ENCODE results near the gene ZNF605. TPM values are rescaled to one million over a fixed set of nuclear protein-coding genes. Genes with fewer than 3 reads are reported as not detected.
A peak's percentile ranks its signal among the peaks of the same experiment; 100 is the strongest.

The ZNF605 gene
- total and polyA plus RNA-seq, 10 of the 15 experiments (the other 5 are each of a cell fraction or from before 2014, with no cell fraction given) = 0.95 to 4.8 (median 2.5) TPM

- TF ChIP-seq HSF1 (IDR thresholded peaks at IDR 0.05; ENCODE audit: low read depth, low read length) = no peak
- no peak; the same call in 1 of the 2 replicates for TF ChIP-seq TBL1XR1 (IDR thresholded peaks at IDR 0.05; ENCODE audit: low read depth, low read length)
- TF ChIP-seq NFYB (IDR thresholded peaks at IDR 0.05; ENCODE audit: insufficient read depth, low read depth, low read length) = peak; percentile 82
- peak; percentile 49; the same call in 1 of the 2 replicates for TF ChIP-seq LARP7 (IDR thresholded peaks at IDR 0.05)
- TF ChIP-seq, protein P1, sequence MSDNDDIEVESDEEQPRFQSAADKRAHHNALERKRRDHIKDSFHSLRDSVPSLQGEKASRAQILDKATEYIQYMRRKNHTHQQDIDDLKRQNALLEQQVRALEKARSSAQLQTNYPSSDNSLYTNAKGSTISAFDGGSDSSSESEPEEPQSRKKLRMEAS (IDR thresholded peaks at IDR 0.05; ENCODE audit: low read depth, low read length) = peak; percentile 74
- TF ChIP-seq SMAD5 (IDR thresholded peaks at IDR 0.05; ENCODE audit: low read depth) = peak; percentile 70; the same call in 1 of the 2 replicates
- no peak for TF ChIP-seq ATF2 (IDR thresholded peaks at IDR 0.05; ENCODE audit: low read length)
- peak; percentile 83 for TF ChIP-seq GATAD2B (conservative IDR thresholded peaks at IDR 0.05; ENCODE audit: low read depth)
- peak; percentile 58 for TF ChIP-seq MEF2B (IDR thresholded peaks at IDR 0.05; ENCODE audit: partially characterized antibody, poor library complexity, severe bottlenecking)
- no peak for TF ChIP-seq FOXM1 (IDR thresholded peaks at IDR 0.05; ENCODE audit: low read depth, low read length)
- TF ChIP-seq RBBP5 (conservative IDR thresholded peaks at IDR 0.05) = no peak
- no peak for TF ChIP-seq RCOR1 (conservative IDR thresholded peaks at IDR 0.05; ENCODE audit: low read depth, low read length)
- peak; percentile 86 for TF ChIP-seq POLR2A (IDR thresholded peaks at IDR 0.05; ENCODE audit: low read depth, low read length)
- peak; percentile 51 to 65; a peak in 2 of 4 replicates for TF ChIP-seq IKZF2 (IDR thresholded peaks at IDR 0.05)
- TF ChIP-seq, protein P2, sequence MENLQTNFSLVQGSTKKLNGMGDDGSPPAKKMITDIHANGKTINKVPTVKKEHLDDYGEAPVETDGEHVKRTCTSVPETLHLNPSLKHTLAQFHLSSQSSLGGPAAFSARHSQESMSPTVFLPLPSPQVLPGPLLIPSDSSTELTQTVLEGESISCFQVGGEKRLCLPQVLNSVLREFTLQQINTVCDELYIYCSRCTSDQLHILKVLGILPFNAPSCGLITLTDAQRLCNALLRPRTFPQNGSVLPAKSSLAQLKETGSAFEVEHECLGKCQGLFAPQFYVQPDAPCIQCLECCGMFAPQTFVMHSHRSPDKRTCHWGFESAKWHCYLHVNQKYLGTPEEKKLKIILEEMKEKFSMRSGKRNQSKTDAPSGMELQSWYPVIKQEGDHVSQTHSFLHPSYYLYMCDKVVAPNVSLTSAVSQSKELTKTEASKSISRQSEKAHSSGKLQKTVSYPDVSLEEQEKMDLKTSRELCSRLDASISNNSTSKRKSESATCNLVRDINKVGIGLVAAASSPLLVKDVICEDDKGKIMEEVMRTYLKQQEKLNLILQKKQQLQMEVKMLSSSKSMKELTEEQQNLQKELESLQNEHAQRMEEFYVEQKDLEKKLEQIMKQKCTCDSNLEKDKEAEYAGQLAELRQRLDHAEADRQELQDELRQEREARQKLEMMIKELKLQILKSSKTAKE (IDR thresholded peaks at IDR 0.05; ENCODE audit: low read depth, poor library complexity, severe bottlenecking) = no peak
- TF ChIP-seq HDGF (IDR thresholded peaks at IDR 0.05) = peak; percentile 57; the same call in 1 of the 2 replicates
- TF ChIP-seq DPF2 (IDR thresholded peaks at IDR 0.05) = 0 out of 2 replicates have a peak, but pooled peaks have one; percentile 39
- peak in 1 of 2 experiments; percentile 38; a peak in 1 of 4 replicates for TF ChIP-seq SRF (IDR thresholded peaks at IDR 0.05; ENCODE audit: low read depth in 2 of 2, low read length in 2 of 2)
- peak; percentile 96 for TF ChIP-seq MLLT1 (IDR thresholded peaks at IDR 0.05)
- 0 out of 3 replicates have a peak, but pooled peaks of 1 of the 2 experiments have one; percentile 1 for TF ChIP-seq EGR1 (IDR thresholded peaks at IDR 0.05; ENCODE audit: borderline replicate concordance in 1 of 2, low read depth in 2 of 2, low read length in 2 of 2)
- peak; percentile 26 to 71; a peak in 2 of 4 replicates for TF ChIP-seq BHLHE40 (IDR thresholded peaks at IDR 0.05; ENCODE audit: borderline replicate concordance in 1 of 2, low read depth in 2 of 2, low read length in 1 of 2)
- no peak for TF ChIP-seq WRNIP1 (IDR thresholded peaks at IDR 0.05; ENCODE audit: borderline replicate concordance, low read depth, low read length)
- TF ChIP-seq TCF12 (IDR thresholded peaks at IDR 0.05; ENCODE audit: low read depth, low read length) = no peak
Observed at GRCh38 chr12:132887513-132888351, 68.4 kb downstream of the ZNF605 start, which contains the start of gene CHFR (continued).

All from GM12878 (cell line).